Uterus (tissue), 2 donors: ENCODE results near the gene IMMP1L.

Experiments used
- CTCF ChIP-seq, 4 experiments: fragments of 200-600 bp in 2 of 4; fragments of 450-650 bp in 2 of 4; sonication (generic) in 2 of 4; IDR thresholded peaks; one replicate each; pipeline ENCODE4 v1.5.1; 2016 to 2019; ENCODE audit warnings: antibody characterized with exemption in 4 of 4, mild to moderate bottlenecking in 2 of 4, moderate library complexity in 1 of 4
- POLR2A ChIP-seq, 2 donors: fragments of 450-650 bp; IDR thresholded peaks; one replicate each; pipeline ENCODE4 v1.6.1; 2016; ENCODE audit warnings: antibody characterized with exemption in 2 of 2, mild to moderate bottlenecking in 1 of 2, moderate library complexity in 1 of 2

GRCh38 chr11:31474083-31474482 is 35.3 kb downstream of the IMMP1L start:
- TF ChIP-seq CTCF (IDR thresholded peaks at IDR 0.05) (no peak), POLR2A (IDR thresholded peaks at IDR 0.05) (no peak)
